Osteocyte (in vitro differentiated cells): ENCODE results near the gene HOXA7. TPM values are rescaled to one million over a fixed set of nuclear protein-coding genes. Genes with fewer than 3 reads are reported as not detected.
A peak's percentile ranks its signal among the peaks of the same experiment; 100 is the strongest.

Experiments
- DNase-seq: peaks from one replicate; pipeline ENCODE4 v3.0.0; 2021; ENCODE audit warnings: mixed read lengths; ENCODE audit not compliant: unreplicated experiment; ENCODE audit errors: extremely low spot score
- H3K27ac Mint-ChIP-seq: one replicate; pipeline ENCODE4 v1.8.0; 2021; ENCODE audit warnings: mild to moderate bottlenecking, mixed read lengths; ENCODE audit not compliant: unreplicated experiment
- H3K27me3 Mint-ChIP-seq: one replicate; pipeline ENCODE4 v1.8.0; 2021; ENCODE audit warnings: mixed read lengths; ENCODE audit not compliant: unreplicated experiment
- H3K36me3 Mint-ChIP-seq: one replicate; pipeline ENCODE4 v1.8.0; 2021; ENCODE audit warnings: mixed read lengths; ENCODE audit not compliant: unreplicated experiment
- H3K4me1 Mint-ChIP-seq: one replicate; pipeline ENCODE4 v1.8.0; 2021; ENCODE audit warnings: mixed read lengths; ENCODE audit not compliant: unreplicated experiment
- H3K4me3 Mint-ChIP-seq: one replicate; pipeline ENCODE4 v1.8.0; 2021; ENCODE audit warnings: mild to moderate bottlenecking, moderate library complexity, mixed read lengths; ENCODE audit not compliant: unreplicated experiment
- H3K9me3 Mint-ChIP-seq: one replicate; pipeline ENCODE4 v1.8.0; 2021; ENCODE audit warnings: mixed read lengths; ENCODE audit not compliant: unreplicated experiment
- total RNA-seq: library from RNA; stranded (reverse); gene quantifications from 2 replicates; pipeline ENCODE4 v1.2.1, GENCODE V29; 2021
- TF ChIP-seq, protein P1 (sequence below): fragments of 200-600 bp; sonication (generic); IDR thresholded peaks from 2 replicates; pipeline ENCODE4 v1.5.0; 2021; ENCODE audit warnings: antibody characterized with exemption, mild to moderate bottlenecking, moderate library complexity

HOXA7 gene
- total RNA-seq, 1 donor from 2014 or later: not detected

- no peaks in the 10 kb centered on the region for H3K36me3 Mint-ChIP-seq
- no peaks in the 10 kb centered on the region for H3K9me3 Mint-ChIP-seq
- TF ChIP-seq, protein P1, sequence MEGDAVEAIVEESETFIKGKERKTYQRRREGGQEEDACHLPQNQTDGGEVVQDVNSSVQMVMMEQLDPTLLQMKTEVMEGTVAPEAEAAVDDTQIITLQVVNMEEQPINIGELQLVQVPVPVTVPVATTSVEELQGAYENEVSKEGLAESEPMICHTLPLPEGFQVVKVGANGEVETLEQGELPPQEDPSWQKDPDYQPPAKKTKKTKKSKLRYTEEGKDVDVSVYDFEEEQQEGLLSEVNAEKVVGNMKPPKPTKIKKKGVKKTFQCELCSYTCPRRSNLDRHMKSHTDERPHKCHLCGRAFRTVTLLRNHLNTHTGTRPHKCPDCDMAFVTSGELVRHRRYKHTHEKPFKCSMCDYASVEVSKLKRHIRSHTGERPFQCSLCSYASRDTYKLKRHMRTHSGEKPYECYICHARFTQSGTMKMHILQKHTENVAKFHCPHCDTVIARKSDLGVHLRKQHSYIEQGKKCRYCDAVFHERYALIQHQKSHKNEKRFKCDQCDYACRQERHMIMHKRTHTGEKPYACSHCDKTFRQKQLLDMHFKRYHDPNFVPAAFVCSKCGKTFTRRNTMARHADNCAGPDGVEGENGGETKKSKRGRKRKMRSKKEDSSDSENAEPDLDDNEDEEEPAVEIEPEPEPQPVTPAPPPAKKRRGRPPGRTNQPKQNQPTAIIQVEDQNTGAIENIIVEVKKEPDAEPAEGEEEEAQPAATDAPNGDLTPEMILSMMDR: no peak
- peaks cover 28% of the 10 kb centered on the region for H3K4me1 Mint-ChIP-seq
- DNase-seq: no peak
- H3K4me3 Mint-ChIP-seq: no peak overlapping the region
- no peak overlapping the region for H3K27ac Mint-ChIP-seq
- H3K27me3 Mint-ChIP-seq: peaks cover 85% of the 10 kb centered on the region
These were observed 25.9 kb upstream of the HOXA7 start for GRCh38 chr7:27182285-27182841.

DNA sequence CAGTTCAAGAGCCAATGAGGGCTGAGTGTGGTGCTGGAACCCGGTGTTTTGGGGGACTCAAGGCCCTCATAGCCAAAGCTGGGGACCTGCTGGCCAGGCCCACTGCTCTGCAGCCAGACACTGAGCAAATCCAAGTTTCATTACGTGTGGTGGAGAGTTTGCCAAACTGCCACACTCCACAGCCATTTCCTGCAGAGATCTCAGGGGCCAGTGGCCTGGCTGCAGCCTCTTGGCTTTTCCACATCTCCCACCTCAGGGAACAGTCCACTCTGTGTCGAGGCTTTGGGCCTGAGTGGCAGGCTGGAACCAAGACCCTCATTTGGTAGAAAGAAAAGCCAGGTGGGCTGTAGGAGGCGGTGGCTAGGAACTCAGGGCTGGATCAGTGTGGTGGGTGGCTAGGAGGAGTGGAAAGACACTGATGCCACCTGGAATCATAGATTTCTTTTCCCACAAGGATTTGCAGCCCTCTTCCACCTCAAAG is 25.4 kb upstream of the HOXA7 start:
- no peaks in the 10 kb centered on the region for H3K36me3 Mint-ChIP-seq
- peaks cover 85% of the 10 kb centered on the region for H3K27me3 Mint-ChIP-seq
- DNase-seq: no peak
- TF ChIP-seq, protein P1: no peak
- no peak overlapping the region for H3K27ac Mint-ChIP-seq
- H3K9me3 Mint-ChIP-seq: no peaks in the 10 kb centered on the region
- H3K4me1 Mint-ChIP-seq: peaks cover 26% of the 10 kb centered on the region
- no peak overlapping the region for H3K4me3 Mint-ChIP-seq

- H3K36me3 Mint-ChIP-seq: no peaks in the 10 kb centered on the region
These were observed 24.3 kb upstream of the HOXA7 start for GRCh38 chr7:27180431-27181420.

DNA sequence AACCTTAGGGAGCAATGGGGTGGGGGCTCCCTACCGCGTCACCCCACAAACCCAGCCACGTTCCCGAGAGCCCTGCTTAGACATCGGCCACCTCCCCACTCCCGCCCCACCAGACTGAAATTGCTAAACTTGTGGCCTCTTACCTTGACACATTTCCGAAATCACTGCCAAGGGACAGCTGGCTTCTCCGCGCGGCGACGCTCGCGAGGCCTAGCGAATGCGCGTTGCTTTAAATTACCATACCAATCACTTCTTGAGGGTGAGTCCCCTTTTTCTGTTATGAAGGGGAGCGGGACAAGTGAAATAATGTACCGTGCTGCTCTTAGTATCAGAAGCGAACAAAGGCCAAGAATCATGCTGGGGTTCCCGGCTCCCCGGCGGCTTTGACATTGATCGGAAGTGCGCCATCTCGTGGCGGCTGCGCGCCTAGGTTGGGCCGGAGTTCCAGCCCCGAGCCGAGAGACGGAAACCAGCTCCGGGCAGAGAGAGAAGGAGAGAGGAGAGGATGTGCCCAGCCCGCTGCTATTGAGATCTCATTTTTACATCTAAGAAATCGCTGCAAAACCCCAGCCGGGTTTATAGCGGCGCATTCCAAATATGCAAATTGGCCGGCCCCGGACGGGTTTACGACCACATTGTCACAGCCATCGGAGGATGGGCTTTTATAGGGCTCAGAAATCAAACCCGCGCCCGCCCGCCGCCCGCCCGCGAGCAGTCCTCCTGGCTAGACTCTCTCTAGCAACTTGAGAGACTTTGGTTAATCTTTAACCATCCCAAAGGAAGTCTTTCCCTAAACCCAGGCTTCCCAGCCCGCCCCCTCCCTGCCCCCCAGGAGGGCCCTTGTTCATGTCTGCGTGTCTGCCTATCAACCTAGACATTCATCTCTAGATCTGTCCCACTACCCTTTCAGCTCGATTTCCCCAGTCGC is 23.3 kb upstream of the HOXA7 start:
- Mint-ChIP-seq H3K27me3 (peaks cover 85% of the 10 kb centered on the region), H3K4me1 (peaks cover 18% of the 10 kb centered on the region), H3K36me3 (no peaks in the 10 kb centered on the region), H3K4me3 (peak overlapping the region; percentile 0), H3K27ac (no peak overlapping the region), H3K9me3 (no peaks in the 10 kb centered on the region)
- no peak for DNase-seq
- TF ChIP-seq, protein P1: peak; percentile 77

More at GRCh38 chr7:27180431-27181420, 24.3 kb upstream of the HOXA7 start:
- Mint-ChIP-seq H3K4me3 (no peak overlapping the region), H3K4me1 (peaks cover 23% of the 10 kb centered on the region), H3K27me3 (peaks cover 85% of the 10 kb centered on the region), H3K9me3 (no peaks in the 10 kb centered on the region), H3K27ac (no peak overlapping the region)
- no peak for DNase-seq
- TF ChIP-seq, protein P1: no peak
